MV-4-11 (cell line): Measurements from ENCODE around the gene ADRA2B.

Source experiments
- DNase-seq: peaks from one replicate; lab custom pipeline; 2025; lab: John Stamatoyannopoulos, UW

Gene ADRA2B

DNA sequence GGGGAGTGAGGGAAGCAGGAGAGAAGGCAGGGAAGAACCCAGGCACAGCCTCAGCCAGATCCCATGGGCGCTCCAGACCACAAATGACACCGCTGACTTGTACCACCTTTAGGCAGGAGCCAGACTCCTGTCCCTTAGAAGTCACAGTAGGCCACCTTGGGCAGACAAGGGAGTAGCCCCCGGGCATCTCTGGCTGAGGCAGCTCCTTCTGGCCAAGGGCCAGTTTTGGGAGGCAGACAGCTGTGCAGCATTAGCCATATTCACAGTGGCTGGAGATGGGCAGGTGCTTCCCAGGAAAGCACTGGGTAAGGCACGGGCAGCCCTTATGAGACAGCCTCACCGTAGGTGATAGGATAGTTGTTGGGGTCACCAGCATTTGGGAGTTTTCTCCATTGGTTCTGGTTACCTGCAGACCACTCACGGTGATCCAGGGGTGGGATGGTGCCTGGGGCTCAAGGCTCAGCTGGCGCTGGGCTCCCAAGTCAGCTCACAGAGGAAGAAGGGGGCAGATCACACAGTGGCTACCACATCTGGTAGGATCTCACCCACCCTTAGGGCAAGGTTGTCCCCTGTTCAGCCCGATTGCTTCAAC lies 19.9 kb upstream of the ADRA2B start:
- no peak for DNase-seq

DNA sequence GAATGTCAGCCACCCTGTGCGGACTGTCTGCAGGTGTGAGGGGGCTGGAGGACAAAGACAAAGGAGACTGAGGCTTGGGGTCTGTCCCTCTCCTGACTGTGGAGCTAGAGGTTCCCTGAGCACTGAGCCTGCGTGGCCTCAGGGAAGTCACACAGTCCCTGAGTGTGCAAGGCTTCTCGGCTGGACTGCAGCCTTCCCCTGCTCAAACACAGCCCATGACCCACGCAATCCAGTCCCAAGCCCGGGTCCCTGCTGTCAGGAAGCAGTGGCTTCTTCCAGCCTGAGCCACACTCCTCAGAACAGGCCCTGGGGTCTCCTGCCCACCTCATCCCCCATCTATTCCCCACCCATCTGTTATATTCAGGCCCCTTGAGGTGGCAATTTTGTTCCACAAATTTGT lies 19.2 kb upstream of the ADRA2B start:
- DNase-seq, result no peak

DNA sequence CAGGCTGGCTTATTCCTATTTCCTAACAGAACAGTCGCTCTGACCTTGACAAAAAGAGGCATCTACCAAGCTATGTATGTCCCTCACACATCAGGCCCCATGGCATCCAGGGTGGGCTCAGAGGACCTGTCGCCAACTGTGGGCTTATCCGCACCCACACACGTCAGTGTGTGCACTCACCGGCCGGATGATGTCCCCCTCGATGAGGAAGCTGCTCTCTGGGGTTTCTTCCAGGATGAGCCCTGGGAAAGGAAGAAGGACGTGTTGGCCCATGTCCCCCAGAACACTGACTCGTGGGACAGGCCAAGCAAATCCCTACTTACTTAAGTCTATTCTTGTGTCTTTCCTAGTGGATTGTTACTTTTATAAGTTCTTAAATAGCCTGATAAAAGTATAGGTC lies 18.8 kb upstream of the ADRA2B start:
- DNase-seq, result no peak

DNA sequence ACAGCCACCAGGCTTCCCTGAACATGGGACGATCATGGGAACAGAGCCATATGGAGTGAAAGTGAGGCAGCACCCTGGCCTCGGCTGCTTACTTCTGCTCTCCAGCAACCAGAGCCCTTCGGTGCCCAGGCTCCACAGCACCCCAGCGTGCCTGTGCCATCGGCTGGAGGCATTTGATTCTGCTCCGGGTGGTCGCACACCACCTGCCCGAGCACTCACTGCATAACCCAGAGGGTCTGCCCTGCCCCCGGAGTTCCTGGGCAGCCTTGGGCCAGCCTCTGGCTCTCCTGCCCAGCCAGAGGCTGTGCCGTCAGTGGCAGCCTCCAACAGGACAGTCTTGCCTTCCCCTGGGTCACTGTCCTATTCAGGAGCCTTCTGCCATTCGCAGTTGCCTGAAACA lies 18.1 kb upstream of the ADRA2B start:
- DNase-seq, result no peak

DNA sequence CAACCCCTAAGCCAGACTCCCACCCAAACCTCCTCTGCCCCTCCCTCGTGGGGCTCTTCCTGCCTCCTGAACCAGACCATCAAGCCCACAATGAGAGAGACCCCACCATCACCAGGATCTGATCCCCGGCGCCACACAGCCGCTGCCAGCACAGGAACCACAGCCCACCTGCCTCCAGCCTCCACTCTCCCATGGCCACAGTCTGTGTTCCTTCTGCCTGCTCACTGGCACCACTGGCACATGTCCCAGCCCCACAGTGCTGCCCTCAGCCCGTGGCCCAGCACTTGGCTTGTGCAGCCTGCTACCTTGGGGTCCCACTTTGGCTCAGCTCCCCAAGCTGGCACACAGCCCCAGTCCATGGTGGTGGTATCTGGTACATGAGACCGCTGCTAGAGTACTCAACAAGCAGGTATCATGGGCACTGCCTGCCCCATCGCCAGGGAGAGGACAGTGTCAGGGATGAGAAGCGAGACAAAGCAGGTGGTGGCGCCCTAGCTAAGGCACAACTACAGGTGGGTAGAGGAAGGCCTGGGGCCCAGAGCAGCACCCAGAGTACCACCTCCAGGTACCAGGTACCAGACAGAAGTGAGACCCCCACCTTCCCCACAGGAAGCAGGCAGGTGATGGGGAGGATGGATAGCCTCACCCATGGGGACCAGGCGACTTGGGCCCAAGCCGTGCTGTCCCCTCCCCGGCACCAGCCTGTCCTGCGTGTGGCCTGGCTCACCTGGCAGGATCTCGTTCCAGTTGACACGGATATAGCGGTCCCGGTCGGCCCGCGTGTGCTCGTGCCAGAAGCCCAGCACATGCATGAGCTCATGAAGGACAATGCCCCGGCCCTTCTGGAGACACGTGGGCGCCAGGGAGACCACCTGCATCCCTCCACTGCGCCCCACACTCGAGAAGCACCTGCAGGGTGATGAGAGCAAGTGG lies 15.7 kb upstream of the ADRA2B start:
- DNase-seq, result no peak

DNA sequence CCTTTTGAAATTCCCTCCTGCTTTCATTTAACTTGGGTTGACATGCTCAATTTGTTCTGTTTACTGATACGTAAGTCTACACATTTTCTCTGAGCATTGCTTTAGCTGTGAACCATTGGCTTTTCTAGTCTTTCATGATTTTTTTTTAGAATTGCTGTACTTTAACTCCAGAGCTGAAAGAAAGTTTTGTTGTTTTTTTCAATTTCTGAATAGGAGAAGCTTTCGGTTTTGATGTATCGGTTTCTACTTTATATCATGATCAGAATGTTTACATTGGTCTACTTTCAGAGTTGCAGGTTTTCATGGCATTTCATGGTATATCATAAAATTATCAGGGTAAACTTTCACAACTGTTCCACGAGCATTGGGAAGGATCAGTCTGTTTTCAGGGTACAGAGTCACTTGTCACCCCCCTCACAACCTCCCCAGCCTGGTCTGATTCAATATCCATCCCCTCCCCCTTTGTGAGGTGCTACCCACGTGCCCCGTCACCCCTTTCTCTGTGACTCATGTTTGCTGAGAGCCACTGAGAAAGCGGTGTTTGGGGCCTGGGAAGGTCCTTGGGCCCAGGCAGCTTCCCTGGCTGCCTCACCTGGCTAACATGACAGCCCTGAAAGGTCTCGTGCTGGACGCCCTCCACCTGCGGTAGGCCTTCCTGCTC lies 14.9 kb upstream of the ADRA2B start:
- no peak for DNase-seq

DNA sequence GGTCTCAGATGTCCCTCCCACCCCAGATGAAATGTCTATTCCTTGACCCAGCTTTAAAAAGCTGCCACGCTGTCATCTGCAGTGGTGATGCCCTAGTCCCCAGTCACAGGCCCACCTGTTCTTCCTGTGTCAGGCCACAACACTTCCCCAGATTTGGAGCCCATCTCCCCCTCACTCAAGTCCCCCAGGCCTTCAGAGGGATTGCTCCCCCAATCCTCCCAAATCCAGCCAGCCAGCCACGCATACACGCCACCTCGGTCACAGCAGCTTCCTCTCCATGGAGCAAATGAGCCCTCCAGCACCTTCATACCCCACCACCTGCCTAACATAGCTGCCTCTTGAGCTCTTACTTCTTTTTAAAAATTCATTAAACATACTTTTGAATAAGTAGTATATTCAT lies 14.1 kb upstream of the ADRA2B start:
- DNase-seq, result no peak

DNA sequence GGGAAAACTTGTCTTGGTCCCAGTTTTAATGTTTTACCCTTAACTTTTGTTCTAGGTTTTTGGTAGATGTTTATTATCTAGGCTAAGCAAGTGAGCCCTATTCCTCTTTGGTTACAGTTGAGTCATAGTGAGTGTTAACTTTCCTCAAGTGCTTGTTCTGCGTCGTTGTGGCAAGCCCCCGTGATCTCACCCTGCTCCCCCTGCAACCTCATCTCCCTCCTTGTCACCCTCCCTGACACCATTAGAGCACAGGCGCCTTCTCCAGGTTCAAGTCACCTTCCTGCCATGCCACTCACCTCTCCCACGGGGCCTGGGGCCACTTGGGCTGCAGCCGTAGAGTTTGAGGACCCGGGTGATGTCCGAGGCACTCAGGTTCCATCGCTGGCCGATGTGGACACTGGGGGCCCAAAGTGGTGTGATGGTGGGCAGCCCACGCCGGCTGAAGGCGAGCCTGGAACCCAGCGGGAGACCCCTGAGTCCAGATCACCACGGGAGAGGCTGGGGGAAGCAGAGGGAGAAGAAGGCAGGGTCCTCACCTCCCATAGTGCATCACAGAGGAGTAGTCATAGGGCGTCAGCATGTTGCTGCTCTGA lies 13.3 kb upstream of the ADRA2B start:
- no peak for DNase-seq

DNA sequence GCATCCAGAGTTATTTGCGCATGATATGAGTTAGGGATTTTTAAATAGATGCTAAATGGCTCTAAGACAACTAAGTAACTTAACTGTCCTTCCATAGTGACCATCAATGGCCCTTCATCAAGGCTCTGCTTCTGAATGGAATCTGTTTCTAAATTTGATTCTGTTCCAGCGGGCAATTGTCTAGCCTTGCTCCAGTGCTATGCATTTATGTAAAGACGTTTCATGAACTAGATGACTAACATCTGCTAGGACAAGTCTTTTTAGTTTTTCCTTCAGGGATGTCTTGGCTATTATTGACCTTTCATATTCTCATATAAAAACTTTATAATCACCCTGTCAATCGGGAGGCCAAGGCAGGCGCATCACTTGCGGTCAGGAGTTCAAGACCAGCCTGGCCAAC lies 12.1 kb upstream of the ADRA2B start:
- DNase-seq, result no peak

DNA sequence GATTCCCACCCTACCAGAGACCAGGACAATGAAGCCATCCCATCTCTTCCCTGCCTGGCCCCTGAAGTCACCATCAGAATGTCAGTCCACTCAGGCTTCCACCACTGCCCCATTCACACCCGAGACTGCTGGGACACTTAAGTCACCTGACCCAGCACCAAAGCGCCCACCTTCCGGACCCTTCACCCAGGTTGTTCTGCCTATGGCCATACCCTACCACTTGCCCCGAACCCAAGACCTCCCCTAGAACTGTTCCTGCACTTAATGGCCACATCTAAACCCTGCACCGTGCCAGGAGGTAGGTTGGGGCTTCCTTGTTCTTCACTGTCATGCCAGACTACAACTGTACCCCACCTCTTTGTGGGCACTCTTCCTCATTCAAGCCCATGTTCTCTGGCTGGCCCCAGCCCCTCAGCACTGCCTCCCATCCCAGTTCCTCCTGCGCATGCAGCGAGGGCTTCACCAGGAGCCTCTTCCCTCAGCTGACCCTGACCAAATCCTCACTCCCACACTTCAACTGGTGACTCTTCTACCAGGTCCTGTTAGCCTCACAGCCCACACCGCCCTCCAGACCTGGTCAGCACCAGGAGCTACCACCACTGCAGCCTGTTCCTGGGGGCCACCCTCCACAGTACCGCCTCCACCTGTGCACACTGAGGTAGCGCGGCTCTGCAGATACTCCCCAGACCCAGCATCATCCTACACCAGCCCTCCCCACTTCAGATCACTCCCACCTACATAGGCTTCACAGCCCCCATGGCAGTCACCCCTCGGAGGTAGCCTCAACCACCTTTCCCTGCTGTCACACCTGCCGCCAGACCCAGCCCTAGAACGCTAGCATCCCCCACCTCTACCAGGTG lies 8.3 kb upstream of the ADRA2B start:
- no peak for DNase-seq

DNA sequence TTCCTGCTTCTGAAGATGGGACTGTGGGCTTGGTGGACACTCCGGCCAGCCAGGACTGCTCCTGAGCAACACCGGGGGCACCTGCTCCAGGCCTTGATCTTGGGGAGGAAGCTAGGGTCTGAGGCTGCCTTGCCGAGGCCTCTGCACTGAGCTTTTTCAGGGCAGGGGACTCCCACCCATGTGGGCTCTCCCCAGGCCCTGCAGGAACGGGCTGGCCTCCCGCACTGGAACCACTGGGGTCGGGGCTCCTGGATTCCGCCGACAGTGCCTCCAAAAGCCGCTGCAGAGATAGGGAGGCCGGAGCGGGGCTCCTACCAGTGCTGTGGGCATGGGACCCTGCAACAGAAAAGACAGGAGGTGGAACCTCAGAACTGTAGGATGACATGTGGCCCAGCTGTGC lies 7.6 kb upstream of the ADRA2B start:
- DNase-seq, result no peak

DNA sequence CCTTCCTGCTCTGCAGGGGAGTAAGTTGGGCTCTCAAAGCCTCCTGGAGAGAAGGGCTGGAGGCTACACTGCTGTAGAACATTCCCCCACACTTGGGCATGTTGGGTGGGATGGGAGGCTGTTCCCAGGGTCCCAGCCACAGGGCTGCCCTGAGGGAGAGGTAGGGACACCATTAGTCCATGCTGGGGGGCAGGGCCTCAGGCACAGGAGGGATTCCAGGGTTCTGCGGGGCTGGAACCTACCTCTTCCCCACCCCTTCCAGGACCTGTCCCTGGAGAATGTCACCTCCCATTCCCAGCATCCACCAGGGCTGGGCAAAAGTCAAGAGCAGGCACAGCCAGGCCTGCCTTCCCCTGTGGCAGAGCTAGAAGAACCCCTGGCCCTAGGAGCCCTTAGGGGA lies 6.9 kb upstream of the ADRA2B start:
- no peak for DNase-seq

DNA sequence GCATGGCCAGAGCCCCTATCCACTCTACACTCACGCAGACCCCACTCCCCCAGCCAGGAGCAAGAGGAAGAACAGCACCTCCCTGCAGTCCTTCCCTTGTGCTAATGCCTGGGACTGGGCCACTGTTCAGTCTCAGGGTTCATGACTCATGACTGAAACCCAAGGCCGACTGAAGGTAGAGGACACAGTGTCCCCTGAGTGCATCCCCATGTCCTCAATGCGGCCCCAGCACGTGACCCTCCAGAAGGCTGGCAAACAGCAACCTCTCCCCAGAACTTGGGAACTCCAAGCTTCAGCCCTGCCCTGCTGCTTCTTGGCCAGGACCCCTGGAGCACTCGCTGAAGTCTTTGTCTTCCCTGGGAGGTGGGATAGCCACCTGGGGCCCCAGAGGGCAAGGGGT lies 6.0 kb upstream of the ADRA2B start:
- DNase-seq, result no peak

DNA sequence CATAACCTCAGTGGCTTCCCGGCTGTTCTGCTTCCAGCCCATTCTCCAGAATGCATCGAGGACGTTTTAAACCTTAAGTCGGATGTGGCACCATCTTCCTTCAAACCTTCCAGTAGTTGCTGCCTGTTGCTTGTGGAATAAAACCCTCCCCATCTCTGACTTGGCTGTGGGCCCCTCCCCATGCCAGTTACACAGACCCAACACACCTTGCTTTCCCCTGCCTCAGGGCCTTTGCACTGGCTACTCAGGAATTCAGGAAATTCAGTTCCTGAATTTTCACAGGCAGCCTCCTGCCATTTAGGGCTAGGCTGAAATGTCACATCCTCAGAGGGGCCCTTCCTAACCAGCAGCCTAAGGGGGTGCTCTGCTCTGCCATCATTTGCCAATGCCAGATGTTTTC lies 5.0 kb upstream of the ADRA2B start:
- DNase-seq, result no peak

DNA sequence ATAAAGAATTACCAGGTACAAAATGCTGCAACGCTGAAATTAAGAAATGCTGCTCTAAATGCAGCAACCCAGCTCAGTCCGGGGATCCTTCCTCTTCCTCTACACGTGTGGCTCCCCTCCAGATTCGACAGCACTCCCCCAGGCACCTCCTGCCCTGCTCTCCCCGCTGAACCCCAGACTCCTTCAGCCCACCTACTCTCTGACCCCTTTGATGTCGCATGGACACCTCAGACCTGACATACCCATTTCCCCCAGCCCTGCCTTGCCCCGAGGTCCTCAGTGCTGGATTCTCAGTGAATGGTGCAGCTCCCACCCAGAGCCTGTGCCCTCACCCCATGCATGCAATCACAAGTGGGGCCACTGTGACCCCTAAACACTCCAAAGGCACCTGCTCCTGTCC lies 4.6 kb upstream of the ADRA2B start:
- no peak for DNase-seq

DNA sequence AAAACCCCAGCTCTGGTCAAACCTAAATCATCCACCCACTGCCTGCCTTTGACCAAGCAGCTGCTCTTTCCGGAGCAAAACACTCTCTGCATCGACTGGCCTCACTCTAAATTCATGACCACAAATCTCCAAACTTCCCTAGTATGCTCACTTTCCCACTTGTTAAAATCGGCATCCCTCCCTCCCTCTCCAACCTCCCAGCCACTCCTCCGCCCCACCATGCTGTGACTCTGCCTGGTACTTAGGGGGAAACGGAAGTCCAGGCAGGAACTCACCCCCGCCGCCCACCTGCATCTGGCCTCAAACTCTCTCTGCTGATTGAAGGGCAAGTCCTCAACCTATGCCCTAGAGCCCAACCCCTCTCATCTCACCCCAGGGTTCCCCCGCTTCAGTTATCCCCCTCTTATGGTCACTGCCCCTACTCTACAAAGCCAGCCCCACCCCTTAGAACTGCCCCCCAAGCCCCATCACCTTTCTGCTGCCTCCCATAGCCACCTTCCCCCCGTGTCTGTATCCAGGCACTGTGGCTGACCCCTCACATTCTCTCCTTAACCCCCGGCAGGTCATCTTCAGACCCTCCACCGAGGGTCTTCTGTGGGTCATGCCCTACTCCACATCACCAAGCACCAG lies 3.8 kb upstream of the ADRA2B start:
- DNase-seq, result peak; percentile 27

DNA sequence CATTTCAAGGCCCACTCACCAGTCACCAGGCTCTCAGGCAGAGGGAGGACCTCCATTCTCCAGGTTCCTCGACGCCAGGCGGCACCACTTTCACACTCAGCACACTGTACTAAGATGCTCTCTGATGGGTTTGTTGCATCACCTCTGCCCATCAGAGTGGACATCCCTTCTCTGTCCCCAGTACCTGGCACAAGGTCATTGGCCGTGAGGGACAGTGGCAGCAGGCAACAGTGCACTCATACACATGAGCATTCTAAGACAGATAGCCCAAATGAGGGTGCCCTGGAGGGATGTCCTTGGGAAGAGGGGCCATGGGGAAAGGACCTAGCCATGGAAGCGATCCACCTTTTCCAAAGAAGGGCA lies 3.0 kb upstream of the ADRA2B start:
- DNase-seq, result no peak

DNA sequence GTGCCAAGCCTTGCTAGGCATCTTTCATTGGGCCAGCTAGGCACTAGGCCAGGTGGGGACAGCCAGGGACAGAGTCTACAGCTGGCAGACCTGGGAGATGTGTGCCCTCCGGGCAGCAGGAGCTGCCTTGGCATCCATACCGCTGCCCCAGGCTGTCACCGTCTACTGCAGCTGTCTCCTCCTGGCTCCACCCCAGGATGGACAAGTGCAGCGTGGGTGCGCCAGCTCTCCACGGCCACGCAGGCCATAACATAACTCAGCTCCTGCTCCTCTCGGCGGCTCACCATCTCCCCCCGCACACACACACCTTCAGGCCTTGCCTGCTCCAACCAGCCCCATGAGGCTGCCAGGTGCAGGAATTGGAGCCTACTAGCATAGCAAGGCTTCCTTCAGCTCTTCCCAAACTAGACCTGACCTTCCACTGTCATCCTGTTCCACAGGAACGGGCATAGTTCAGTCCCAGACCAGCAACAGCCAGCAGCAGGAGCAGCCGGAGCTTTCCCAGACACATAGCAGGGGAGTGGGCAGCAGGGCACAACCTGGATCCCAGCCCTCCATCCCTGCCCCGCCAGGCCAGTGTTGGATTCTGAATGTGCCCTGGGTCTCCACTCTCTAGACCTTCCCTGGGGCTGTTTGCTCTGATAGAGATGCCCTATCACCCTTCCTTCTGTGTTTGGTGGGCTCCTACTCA lies 2.5 kb upstream of the ADRA2B start:
- DNase-seq, result no peak

DNA sequence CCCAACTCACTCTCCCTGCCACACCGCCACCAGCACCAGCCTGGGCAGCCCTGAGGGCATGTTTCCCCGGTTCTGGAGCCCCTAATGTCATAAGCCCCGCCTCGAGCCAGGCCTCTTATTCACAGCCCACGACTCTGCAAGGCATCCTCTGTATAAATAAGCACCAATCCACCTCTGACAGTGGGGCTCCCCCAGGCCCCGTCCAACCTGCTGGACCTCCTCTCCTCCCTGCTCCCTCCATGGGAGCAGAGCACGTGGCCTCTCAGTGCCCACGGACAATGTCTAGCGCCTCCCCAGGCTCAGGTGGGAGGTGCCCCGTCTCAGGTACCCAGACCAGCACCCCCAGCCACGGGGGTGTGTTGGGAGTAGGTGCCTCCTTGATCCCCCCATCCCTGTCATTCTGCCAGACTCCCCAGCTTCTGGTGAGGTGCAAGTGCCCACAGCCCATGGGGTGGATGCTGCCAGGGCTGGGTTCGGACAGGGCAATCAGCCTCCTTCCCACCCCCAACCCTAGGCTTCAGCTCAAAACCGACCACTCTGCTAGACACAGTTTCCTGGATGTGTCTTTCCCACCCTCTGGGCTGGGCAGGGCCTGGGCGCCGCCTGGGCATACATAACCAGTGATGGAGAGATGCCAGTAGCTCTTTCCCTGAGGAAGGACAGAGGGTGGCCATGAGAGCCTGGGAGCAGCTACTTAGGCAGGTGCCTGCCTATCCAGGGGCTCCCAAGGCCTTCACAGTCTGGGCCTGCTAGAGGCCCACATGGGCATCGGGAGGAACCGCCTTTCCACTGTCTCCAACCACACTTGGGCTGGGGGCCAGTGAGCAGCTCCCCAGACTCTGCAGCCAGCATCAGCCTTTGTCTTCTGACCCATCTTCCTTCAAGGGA lies 1.6 kb upstream of the ADRA2B start:
- DNase-seq, result no peak
